Eye (tissue), 1 donor: ENCODE results near the gene LRPAP1.
A peak's percentile ranks its signal among the peaks of the same experiment; 100 is the strongest.
"Not testable (repeated sequence)": the region's sequence is repeated elsewhere in the genome, so short reads cannot be mapped to it uniquely, and the experiment has no call there.

Experiments used
- DNase-seq: peaks from one replicate; pipeline ENCODE4 v3.0.0-alpha.2; 2015

LRPAP1 gene

GRCh38 chr4:3470244-3471097 lies 61.8 kb downstream of the LRPAP1 start:
- DNase-seq, result no peak

- no peak for DNase-seq
These were observed 62.6 kb downstream of the LRPAP1 start for GRCh38 chr4:3469386-3470243.

- no peak for DNase-seq
These were observed 63.4 kb downstream of the LRPAP1 start for GRCh38 chr4:3468804-3469203.

- no peak for DNase-seq
These were observed 64.1 kb downstream of the LRPAP1 start for GRCh38 chr4:3468154-3468553.

- DNase-seq, result peak; percentile 1
These were observed 64.6 kb downstream of the LRPAP1 start for GRCh38 chr4:3467601-3468031.

GRCh38 chr4:3466691-3467600 lies 65.3 kb downstream of the LRPAP1 start:
- peak; percentile 1 for DNase-seq

- peak; percentile 11 for DNase-seq
These were observed 66.2 kb downstream of the LRPAP1 start for GRCh38 chr4:3465698-3466671.

- no peak for DNase-seq
These were observed 67.1 kb downstream of the LRPAP1 start for GRCh38 chr4:3464911-3465697.

- DNase-seq, result no peak
These were observed 67.8 kb downstream of the LRPAP1 start for GRCh38 chr4:3464349-3464905.

GRCh38 chr4:3463556-3464348 lies 68.5 kb downstream of the LRPAP1 start:
- no peak for DNase-seq

GRCh38 chr4:3462790-3463415 lies 69.3 kb downstream of the LRPAP1 start, which contains the start of gene DOK7:
DOK7 (plus strand) TSS chr4:3463306; CDS start chr4:3463376, 70 bp downstream.
- DNase-seq, result peak; percentile 47

- no peak for DNase-seq
These were observed 69.9 kb downstream of the LRPAP1 start for GRCh38 chr4:3462321-3462789.

- peak; percentile 65 for DNase-seq
These were observed 70.5 kb downstream of the LRPAP1 start for GRCh38 chr4:3461515-3462291.

- no peak for DNase-seq
These were observed 71.3 kb downstream of the LRPAP1 start for GRCh38 chr4:3460926-3461325.

GRCh38 chr4:3459156-3459555 lies 73.1 kb downstream of the LRPAP1 start:
- not testable (repeated sequence) for DNase-seq

- no peak for DNase-seq
These were observed 73.9 kb downstream of the LRPAP1 start for GRCh38 chr4:3458371-3458770.

- DNase-seq, result not testable (repeated sequence)
These were observed 76.6 kb downstream of the LRPAP1 start for GRCh38 chr4:3455596-3455995.
